MCF 10A (cell line): Measurements from ENCODE around the gene SH3RF1. TPM values are rescaled to one million over a fixed set of nuclear protein-coding genes. Genes with fewer than 3 reads are reported as not detected.

Experiments
- BruUV-seq: library from RNA; stranded (reverse); fragments of 400-500 nt; replicated peaks from 2 replicates; lab custom pipeline; 2021; lab: Mats Ljungman, UMichigan
- CTCF ChIA-PET: fragments of 300-600 bp; sonication (Branson Sonifier 250); formaldehyde crosslinking; extraction: SDS; loops from one replicate; lab custom pipeline; 2021; ENCODE audit warnings: antibody characterized with exemption, inconsistent platforms; lab: Yijun Ruan, JAX
- POLR2A ChIA-PET: fragments of 300-600, 350-650 bp; sonication (Branson Sonifier 250); formaldehyde crosslinking; extraction: SDS; loops from one replicate; lab custom pipeline; 2020; ENCODE audit warnings: antibody characterized with exemption, inconsistent platforms; lab: Yijun Ruan, JAX
- DNase-seq: peaks from one replicate; pipeline ENCODE4 v3.0.0-alpha.2; 2018; ENCODE audit not compliant: unreplicated experiment
- H3K27ac Mint-ChIP-seq: one replicate; pipeline ENCODE4 v1.8.0; 2022; ENCODE audit warnings: mild to moderate bottlenecking, low read depth, mixed read lengths; ENCODE audit not compliant: unreplicated experiment
- H3K27me3 Mint-ChIP-seq: one replicate; pipeline ENCODE4 v1.8.0; 2022; ENCODE audit warnings: mixed read lengths; ENCODE audit not compliant: insufficient read depth, unreplicated experiment
- H3K36me3 Mint-ChIP-seq: one replicate; pipeline ENCODE4 v1.8.0; 2022; ENCODE audit warnings: mild to moderate bottlenecking, moderate library complexity, mixed read lengths; ENCODE audit not compliant: insufficient read depth, unreplicated experiment
- H3K4me1 Mint-ChIP-seq: one replicate; pipeline ENCODE4 v1.8.0; 2022; ENCODE audit warnings: mixed read lengths; ENCODE audit not compliant: insufficient read depth, unreplicated experiment
- H3K4me3 Mint-ChIP-seq: one replicate; pipeline ENCODE4 v1.8.0; 2022; ENCODE audit warnings: mild to moderate bottlenecking, moderate library complexity, mixed read lengths; ENCODE audit not compliant: unreplicated experiment
- H3K9me3 Mint-ChIP-seq: one replicate; pipeline ENCODE4 v1.8.0; 2022; ENCODE audit warnings: mixed read lengths; ENCODE audit not compliant: unreplicated experiment
- CTCF ChIP-seq: fragments of 200-600 bp; IDR thresholded peaks from one replicate; pipeline ENCODE4 v1.8.0; 2022; ENCODE audit warnings: antibody characterized with exemption, mild to moderate bottlenecking; ENCODE audit not compliant: unreplicated experiment
- intact Hi-C: fragments of 100-400 bp; cut with micrococcal nuclease; formaldehyde crosslinking; loops from 2 replicates; pipeline ENCODE4 v1.14.1; 2022
- total RNA-seq: library from RNA; stranded (reverse); gene quantifications from 2 replicates; pipeline ENCODE4 v1.2.3, GENCODE V29; 2022

The SH3RF1 gene
- total RNA-seq, 1 experiment from 2014 or later: 17.4 TPM

DNA sequence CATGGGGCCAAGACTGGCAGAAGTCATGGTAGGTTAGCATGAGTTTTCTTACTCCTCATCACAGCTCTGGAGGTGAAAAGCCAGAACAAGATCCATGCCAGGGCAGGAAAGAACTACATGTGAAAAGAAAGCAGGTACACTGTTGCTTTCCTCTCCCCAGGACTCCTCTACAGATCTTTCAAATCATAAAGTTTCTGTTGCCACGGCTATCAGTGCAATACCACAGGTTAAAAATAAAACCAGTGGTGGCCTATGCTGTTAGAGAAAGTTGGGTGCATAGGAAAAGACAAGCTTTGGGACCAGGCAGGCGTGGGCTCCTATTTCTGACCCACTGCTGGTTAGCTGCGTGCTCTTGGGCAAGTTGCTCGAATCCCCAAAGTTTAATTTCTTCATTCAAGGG lies 81.4 kb downstream of the SH3RF1 start:
- CTCF ChIA-PET: interaction anchor here (0.6 kb wide), 1 partner anchor 304 kb away, joined by 5 read pairs; no protein-coding TSS in a partner anchor
- H3K36me3 Mint-ChIP-seq: no peaks in the 10 kb centered on the region
- no TSS peak for BruUV-seq
- H3K4me1 Mint-ChIP-seq: peaks cover 14% of the 10 kb centered on the region
- POLR2A ChIA-PET: no interaction called here
- DNase-seq: no peak
- intact Hi-C loops: no loop called here
- peaks cover 8% of the 10 kb centered on the region for H3K9me3 Mint-ChIP-seq
- H3K27ac Mint-ChIP-seq: no peak overlapping the region
- no peak overlapping the region for H3K4me3 Mint-ChIP-seq
- no peaks in the 10 kb centered on the region for H3K27me3 Mint-ChIP-seq
- TF ChIP-seq CTCF: no peak

DNA sequence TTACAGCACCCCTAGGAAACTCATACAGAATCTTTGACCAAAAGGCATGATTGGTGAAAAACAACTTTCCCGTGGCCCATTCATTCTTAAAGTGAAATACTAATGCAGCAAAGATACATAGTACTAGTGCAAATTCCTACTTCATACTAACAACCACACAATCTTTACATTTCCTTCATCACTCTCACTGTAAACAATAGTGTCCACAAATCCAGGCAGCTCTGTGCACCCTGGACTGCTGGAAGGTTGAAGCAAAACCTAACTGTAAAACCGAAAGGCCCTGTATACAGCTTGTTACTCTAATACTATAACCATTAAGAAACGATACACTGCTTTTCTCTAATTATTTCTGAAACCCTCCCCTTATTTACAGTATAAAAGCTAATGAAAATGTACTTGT lies 82.6 kb downstream of the SH3RF1 start:
- ChIA-PET CTCF (interaction anchor here (0.8 kb wide), 1 partner anchor 265 kb away, joined by 3 read pairs; no protein-coding TSS in a partner anchor), POLR2A (interaction anchor here (0.6 kb wide), 1 partner anchor 70 kb away, joined by 4 read pairs; no protein-coding TSS in a partner anchor)
- H3K4me3 Mint-ChIP-seq: no peak overlapping the region
- peaks cover 9% of the 10 kb centered on the region for H3K4me1 Mint-ChIP-seq
- H3K27me3 Mint-ChIP-seq: no peaks in the 10 kb centered on the region
- no peak overlapping the region for H3K27ac Mint-ChIP-seq
- DNase-seq: no peak
- intact Hi-C loops: no loop called here
- no peaks in the 10 kb centered on the region for H3K36me3 Mint-ChIP-seq
- no peak for TF ChIP-seq CTCF
- peaks cover 8% of the 10 kb centered on the region for H3K9me3 Mint-ChIP-seq
- BruUV-seq: no TSS peak

DNA sequence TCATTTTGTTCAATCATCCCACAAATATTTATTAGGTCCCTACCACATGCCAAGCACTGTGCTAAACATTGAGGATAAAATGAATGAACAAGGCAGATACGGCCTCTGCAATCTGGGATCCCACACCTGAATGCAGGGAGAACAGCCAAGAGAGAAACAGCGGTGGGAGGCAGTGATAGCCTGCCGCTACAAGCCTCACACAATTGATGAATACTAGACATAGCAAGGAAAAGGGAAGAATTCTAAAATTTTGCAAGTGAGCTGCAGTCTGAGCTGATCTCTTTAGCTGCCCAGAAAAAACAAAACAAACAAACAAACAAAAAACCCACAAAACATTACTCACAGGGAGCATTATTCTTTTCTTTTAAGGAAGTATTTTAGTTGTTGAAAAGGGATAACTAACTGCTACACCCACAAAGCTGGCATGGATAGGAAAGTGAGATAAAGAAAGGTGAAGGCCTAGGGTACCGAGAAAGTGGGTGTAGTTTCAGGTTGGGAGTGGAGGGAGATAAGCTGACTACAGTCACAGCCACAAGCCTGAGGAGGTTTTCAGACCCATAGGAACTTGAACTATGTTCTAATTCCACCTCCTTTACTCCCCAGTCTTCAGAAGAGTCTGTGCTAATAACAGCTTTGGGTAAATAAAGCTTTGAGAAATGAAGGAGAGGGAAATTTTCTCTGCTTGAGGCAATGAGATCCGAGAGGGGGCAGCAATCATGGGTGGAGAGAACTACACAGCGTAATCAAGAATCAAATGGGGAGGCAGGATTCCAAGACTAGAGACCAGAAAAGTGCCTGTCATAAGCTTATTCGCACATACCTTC lies 85.4 kb downstream of the SH3RF1 start:
- ChIA-PET POLR2A (interaction anchor here (0.6 kb wide), 1 partner anchor 179 kb away, joined by 4 read pairs; no protein-coding TSS in a partner anchor), CTCF (interaction anchor here (0.5 to 0.6 kb wide), 2 partner anchors 14 to 132 kb away, joined by 3 read pairs; no protein-coding TSS in a partner anchor)
- Mint-ChIP-seq H3K27me3 (no peaks in the 10 kb centered on the region), H3K4me1 (peaks cover 9% of the 10 kb centered on the region), H3K27ac (no peak overlapping the region), H3K4me3 (no peak overlapping the region), H3K36me3 (peaks cover 10% of the 10 kb centered on the region), H3K9me3 (peaks cover 6% of the 10 kb centered on the region)
- no peak for TF ChIP-seq CTCF
- intact Hi-C loops: no loop called here
- no TSS peak for BruUV-seq
- no peak for DNase-seq

GRCh38 chr4:169184686-169185085 lies 86.1 kb downstream of the SH3RF1 start:
- no peak overlapping the region for H3K27ac Mint-ChIP-seq
- no TSS peak for BruUV-seq
- no peak for DNase-seq
- ChIA-PET CTCF (no interaction called here), POLR2A (interaction anchor here (1.2 kb wide), 1 partner anchor 84 kb away, joined by 4 read pairs; no protein-coding TSS in a partner anchor)
- H3K4me1 Mint-ChIP-seq: peaks cover 9% of the 10 kb centered on the region
- peaks cover 10% of the 10 kb centered on the region for H3K36me3 Mint-ChIP-seq
- no peaks in the 10 kb centered on the region for H3K9me3 Mint-ChIP-seq
- H3K27me3 Mint-ChIP-seq: no peaks in the 10 kb centered on the region
- no peak for TF ChIP-seq CTCF
- intact Hi-C loops: no loop called here
- no peak overlapping the region for H3K4me3 Mint-ChIP-seq
